Measurements from ENCODE around the gene ACACA. TPM values are rescaled to one million over a fixed set of nuclear protein-coding genes. Genes with fewer than 3 reads are reported as not detected.

The ACACA gene
- total RNA-seq, 1 donor from 2014 or later = 101 TPM

DNA sequence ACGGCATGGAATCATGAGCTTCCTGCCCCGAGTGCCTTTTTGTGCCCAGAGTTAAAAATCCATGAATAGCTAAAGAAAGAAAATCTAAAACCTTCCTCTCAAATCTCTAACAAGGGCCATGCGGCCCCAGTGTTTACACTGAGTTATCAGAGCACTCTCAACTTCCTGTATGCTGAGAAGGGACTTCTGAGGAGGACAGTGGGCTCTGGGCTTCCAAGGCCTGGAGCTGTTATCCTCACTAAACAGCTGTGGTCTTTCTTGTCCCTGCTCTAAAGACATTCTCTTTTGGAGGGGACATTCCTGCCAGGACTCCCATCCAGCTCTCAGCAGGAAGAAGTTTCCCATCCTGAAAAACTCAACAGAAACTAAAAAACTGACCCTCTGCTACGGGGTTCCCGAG is 322.3 kb downstream of the ACACA start:
- Mint-ChIP-seq H3K36me3 (peaks cover 18% of the 10 kb centered on the region), H3K27me3 (no peaks in the 10 kb centered on the region), H3K4me1 (ENCODE audit: unreplicated experiment) (peaks cover 20% of the 10 kb centered on the region), H3K9me3 (peaks cover 4% of the 10 kb centered on the region), H3K27ac (no peak overlapping the region), H3K4me3 (no peak overlapping the region)
- TF ChIP-seq, protein P1, sequence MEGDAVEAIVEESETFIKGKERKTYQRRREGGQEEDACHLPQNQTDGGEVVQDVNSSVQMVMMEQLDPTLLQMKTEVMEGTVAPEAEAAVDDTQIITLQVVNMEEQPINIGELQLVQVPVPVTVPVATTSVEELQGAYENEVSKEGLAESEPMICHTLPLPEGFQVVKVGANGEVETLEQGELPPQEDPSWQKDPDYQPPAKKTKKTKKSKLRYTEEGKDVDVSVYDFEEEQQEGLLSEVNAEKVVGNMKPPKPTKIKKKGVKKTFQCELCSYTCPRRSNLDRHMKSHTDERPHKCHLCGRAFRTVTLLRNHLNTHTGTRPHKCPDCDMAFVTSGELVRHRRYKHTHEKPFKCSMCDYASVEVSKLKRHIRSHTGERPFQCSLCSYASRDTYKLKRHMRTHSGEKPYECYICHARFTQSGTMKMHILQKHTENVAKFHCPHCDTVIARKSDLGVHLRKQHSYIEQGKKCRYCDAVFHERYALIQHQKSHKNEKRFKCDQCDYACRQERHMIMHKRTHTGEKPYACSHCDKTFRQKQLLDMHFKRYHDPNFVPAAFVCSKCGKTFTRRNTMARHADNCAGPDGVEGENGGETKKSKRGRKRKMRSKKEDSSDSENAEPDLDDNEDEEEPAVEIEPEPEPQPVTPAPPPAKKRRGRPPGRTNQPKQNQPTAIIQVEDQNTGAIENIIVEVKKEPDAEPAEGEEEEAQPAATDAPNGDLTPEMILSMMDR (conservative IDR thresholded peaks at IDR 0.05) = no peak
- no peak for DNase-seq (ENCODE audit: extremely low spot score, unreplicated experiment)

DNA sequence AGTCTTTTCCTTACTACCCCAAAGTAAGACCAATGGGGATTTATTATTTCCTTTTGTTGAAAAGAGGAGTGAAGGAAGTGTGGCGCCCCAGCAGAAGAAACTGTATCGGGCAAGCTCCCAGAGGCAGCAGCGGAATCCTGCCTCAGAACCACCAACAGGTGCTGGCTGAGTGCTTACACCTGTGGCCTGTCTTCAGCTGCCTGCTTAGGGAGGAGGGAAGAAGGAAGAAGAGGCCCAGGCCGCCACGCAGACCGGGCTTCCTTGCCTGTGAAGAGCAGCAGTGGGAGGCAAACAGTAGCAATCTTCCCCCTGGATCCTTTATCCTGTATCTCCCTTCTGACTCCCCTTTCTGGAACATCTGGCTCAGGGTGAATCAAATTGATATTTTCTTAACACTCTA is 323.2 kb downstream of the ACACA start:
- H3K9me3 Mint-ChIP-seq = peaks cover 6% of the 10 kb centered on the region
- DNase-seq (ENCODE audit: extremely low spot score, unreplicated experiment) = no peak

DNA sequence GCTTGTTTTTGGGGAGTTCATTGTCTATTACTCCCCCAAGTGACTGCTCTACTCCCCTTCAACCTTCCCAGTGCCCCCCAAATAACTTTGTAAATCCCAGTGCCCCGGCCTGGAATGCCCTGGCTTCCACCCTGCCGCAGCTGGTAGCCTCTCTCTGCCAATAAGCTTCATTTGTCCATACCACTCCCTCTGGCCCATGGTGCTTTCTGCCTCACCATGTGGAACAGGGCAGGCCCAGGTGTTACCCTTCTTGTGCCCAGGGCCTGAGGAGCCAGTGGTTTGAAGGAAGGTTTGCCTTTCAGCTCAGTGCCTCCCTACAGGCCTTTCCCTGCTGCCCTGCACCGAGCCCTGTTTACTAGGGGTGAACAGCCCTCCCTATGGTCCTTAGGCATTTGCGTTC is 323.7 kb downstream of the ACACA start:
- Mint-ChIP-seq H3K27me3 (no peaks in the 10 kb centered on the region), H3K4me1 (ENCODE audit: unreplicated experiment) (peaks cover 8% of the 10 kb centered on the region), H3K36me3 (peaks cover 18% of the 10 kb centered on the region), H3K4me3 (no peak overlapping the region), H3K27ac (no peak overlapping the region), H3K9me3 (peaks cover 6% of the 10 kb centered on the region)
- TF ChIP-seq, protein P1 (conservative IDR thresholded peaks at IDR 0.05) = no peak
- DNase-seq (ENCODE audit: extremely low spot score, unreplicated experiment) = no peak

More for the DNA sequence above, 323.2 kb downstream of the ACACA start:
- no peak overlapping the region for H3K4me3 Mint-ChIP-seq
- H3K27me3 Mint-ChIP-seq = no peaks in the 10 kb centered on the region
- peaks cover 18% of the 10 kb centered on the region for H3K36me3 Mint-ChIP-seq
- peaks cover 13% of the 10 kb centered on the region for H3K4me1 Mint-ChIP-seq (ENCODE audit: unreplicated experiment)
- no peak overlapping the region for H3K27ac Mint-ChIP-seq
- TF ChIP-seq, protein P1 (conservative IDR thresholded peaks at IDR 0.05) = no peak

DNA sequence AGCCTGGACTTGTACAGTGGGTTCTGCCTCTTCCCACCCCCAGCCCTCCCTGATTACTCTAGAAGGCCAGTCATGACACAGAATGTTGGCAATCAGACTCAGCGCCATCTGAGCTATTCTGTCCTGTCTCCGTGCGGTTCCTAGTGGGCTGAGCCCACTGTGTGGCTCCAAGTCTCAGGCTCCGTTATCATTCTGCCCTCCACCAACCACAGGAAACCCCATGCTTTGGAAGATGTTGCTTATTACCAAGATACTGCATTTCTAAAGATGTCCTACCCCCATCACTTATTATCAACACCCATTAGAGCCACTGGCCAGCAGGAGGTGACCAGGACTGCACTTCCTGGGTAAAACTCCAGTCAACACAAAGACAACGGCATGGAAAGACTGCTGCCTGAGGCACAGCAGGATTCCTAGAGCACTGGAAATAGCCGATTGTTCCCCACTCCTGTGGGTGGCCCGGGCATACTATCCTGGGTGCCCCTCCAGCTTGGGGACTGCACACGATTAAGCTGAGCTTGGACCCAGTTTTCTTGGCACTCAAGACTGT is 324.2 kb downstream of the ACACA start:
- H3K4me3 Mint-ChIP-seq = no peak overlapping the region
- no peak for DNase-seq (ENCODE audit: extremely low spot score, unreplicated experiment)
- H3K4me1 Mint-ChIP-seq (ENCODE audit: unreplicated experiment) = peaks cover 3% of the 10 kb centered on the region
- peaks cover 13% of the 10 kb centered on the region for H3K36me3 Mint-ChIP-seq
- H3K9me3 Mint-ChIP-seq = peaks cover 6% of the 10 kb centered on the region
- H3K27ac Mint-ChIP-seq = no peak overlapping the region
- TF ChIP-seq, protein P1 (conservative IDR thresholded peaks at IDR 0.05) = no peak
- no peaks in the 10 kb centered on the region for H3K27me3 Mint-ChIP-seq

DNA sequence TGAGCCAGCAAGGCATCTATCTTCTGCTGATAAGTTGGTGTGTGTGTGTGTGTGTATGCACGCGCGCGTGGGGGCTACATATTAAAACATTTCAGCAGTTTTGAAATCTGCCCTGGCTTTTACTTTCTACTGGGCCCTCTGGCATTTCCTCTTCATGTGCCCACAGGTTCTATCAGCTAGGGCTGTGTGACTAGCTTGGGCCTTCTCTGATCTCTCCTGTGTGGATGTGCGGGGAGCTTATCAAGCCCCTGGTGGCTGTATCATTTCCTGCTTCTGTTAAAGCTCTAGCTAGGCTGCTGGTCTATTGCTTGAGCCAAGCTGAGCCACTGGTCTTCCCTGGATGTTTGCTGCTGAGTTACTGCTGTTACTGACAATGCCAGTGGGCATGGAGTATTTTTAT is 325.3 kb downstream of the ACACA start:
- Mint-ChIP-seq H3K36me3 (peaks cover 5% of the 10 kb centered on the region), H3K4me3 (no peak overlapping the region), H3K9me3 (peaks cover 6% of the 10 kb centered on the region), H3K27ac (no peak overlapping the region), H3K27me3 (no peaks in the 10 kb centered on the region), H3K4me1 (ENCODE audit: unreplicated experiment) (peaks cover 3% of the 10 kb centered on the region)
- TF ChIP-seq, protein P1 (conservative IDR thresholded peaks at IDR 0.05) = no peak
- no peak for DNase-seq (ENCODE audit: extremely low spot score, unreplicated experiment)

DNA sequence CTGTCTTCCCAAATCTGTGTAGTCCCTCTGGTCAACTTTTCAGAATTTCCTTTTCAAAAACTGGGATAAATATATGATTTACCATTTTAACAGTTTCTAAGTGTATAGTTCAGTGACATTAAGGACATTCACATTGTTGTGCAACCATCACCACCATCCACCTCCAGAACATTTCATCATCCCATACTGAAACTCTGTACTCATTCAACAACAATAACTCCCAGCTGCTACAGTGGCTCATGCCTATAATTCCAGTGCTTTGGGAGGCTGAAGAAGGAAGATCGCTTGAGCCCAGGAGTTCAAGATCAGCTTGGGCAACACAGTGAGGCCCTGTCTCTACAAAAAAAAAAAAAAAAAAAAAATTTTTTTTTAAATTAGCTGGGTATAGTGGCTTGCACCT is 326.9 kb downstream of the ACACA start:
- Mint-ChIP-seq H3K27me3 (no peaks in the 10 kb centered on the region), H3K4me3 (no peak overlapping the region), H3K36me3 (no peaks in the 10 kb centered on the region), H3K9me3 (peaks cover 6% of the 10 kb centered on the region), H3K27ac (no peak overlapping the region), H3K4me1 (ENCODE audit: unreplicated experiment) (peaks cover 3% of the 10 kb centered on the region)
- TF ChIP-seq, protein P1 (conservative IDR thresholded peaks at IDR 0.05) = no peak
- DNase-seq (ENCODE audit: extremely low spot score, unreplicated experiment) = no peak
